HepG2 (cell line): Measurements from ENCODE around the gene FAM117B.

Source experiments
- HNRNPUL1 ChIP-seq: fragments of 200-400 bp; formaldehyde crosslinking; IDR thresholded peaks from 2 replicates; pipeline ENCODE4 v1.6.1; 2017; ENCODE audit warnings: low read depth, mild to moderate bottlenecking, low read length, moderate library complexity
- SNAPC2 ChIP-seq: sonication (generic); formaldehyde crosslinking; IDR thresholded peaks from 2 replicates; pipeline ENCODE4 v1.8.1; 2022; ENCODE audit warnings: mild to moderate bottlenecking, missing genetic modification reagents
- ZNF331 ChIP-seq: sonication (generic); formaldehyde crosslinking; IDR thresholded peaks from 2 replicates; pipeline ENCODE4 v1.4.0; 2020; ENCODE audit warnings: missing genetic modification reagents
- ZNF337 ChIP-seq: sonication (generic); formaldehyde crosslinking; IDR thresholded peaks from 2 replicates; pipeline ENCODE4 v1.5.1; 2020; ENCODE audit warnings: missing genetic modification reagents, low read depth, mild to moderate bottlenecking, borderline replicate concordance

DNA sequence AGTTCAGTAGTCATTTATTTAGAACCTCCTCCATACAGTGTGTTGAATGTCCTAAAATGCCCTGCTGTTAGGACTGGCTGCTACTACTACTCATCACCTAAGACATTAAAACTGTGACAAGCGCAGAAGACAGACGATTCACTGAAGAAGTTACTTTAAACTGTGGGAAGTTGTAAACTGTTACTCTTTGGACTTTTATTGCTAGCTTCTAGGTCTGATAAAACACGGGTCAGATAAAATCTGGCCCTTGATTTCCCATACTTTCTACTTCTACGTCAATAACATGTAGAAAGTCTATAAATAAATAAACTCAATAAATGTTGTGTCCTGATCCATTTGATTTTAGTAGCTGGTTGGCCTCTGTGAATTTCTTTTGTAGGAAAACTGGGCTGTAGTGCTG lies 123.4 kb downstream of the FAM117B start:
- no peak for TF ChIP-seq HNRNPUL1
- TF ChIP-seq ZNF337, result no peak
- TF ChIP-seq SNAPC2 (CRISPR knock-in tag), result no peak
- TF ChIP-seq ZNF331 (CRISPR knock-in tag), result no peak
